Mesendoderm (in vitro differentiated cells): ENCODE results near the gene WASF3.

Experiments used
- DNase-seq: peaks from one replicate; pipeline ENCODE4 v3.0.0; 2013
- H2AK5ac ChIP-seq: 2 replicates; pipeline ENCODE4 v1.6.1; 2013; ENCODE audit warnings: low read length, inconsistent platforms
- H2BK120ac ChIP-seq: 2 replicates; pipeline ENCODE4 v1.6.1; 2013; ENCODE audit warnings: low read depth, mild to moderate bottlenecking, low read length, moderate library complexity, mixed read lengths
- H2BK15ac ChIP-seq: replicated peaks from 2 replicates; pipeline ENCODE4 v1.6.1; 2013; ENCODE audit warnings: low read depth, mild to moderate bottlenecking, moderate library complexity
- H2BK5ac ChIP-seq: 2 replicates; pipeline ENCODE4 v1.6.1; 2013; ENCODE audit warnings: low read length, inconsistent platforms
- H3K18ac ChIP-seq: 2 replicates; pipeline ENCODE4 v1.6.1; 2013; ENCODE audit warnings: mild to moderate bottlenecking, low read length, mixed read lengths
- H3K23ac ChIP-seq: one replicate; pipeline ENCODE4 v1.6.1; 2013; ENCODE audit warnings: low read length
- H3K27ac ChIP-seq: 2 replicates; pipeline ENCODE4 v1.5.1; 2013; ENCODE audit warnings: low read depth, mild to moderate bottlenecking, inconsistent platforms, low read length, moderate library complexity
- H3K27me3 ChIP-seq: 2 replicates; pipeline ENCODE4 v1.6.1; 2013; ENCODE audit warnings: low read length, control low read depth, mild to moderate bottlenecking, inconsistent platforms; ENCODE audit not compliant: insufficient read depth, poor library complexity
- H3K36me3 ChIP-seq: 2 replicates; pipeline ENCODE4 v1.6.1; 2013; ENCODE audit warnings: low read length, inconsistent platforms; ENCODE audit not compliant: control insufficient read depth, insufficient read depth
- H3K4ac ChIP-seq: one replicate; pipeline ENCODE4 v1.6.1; 2013; ENCODE audit warnings: low read depth, mild to moderate bottlenecking, low read length, moderate library complexity
- H3K4me1 ChIP-seq: 2 replicates; pipeline ENCODE4 v1.6.1; 2013; ENCODE audit warnings: low read depth, low read length, inconsistent platforms; ENCODE audit not compliant: control insufficient read depth
- H3K4me2 ChIP-seq: 2 replicates; pipeline ENCODE4 v1.6.1; 2013; ENCODE audit warnings: low read length
- H3K4me3 ChIP-seq: 2 replicates; pipeline ENCODE4 v1.5.1; 2013; ENCODE audit warnings: mild to moderate bottlenecking, low read length
- H3K56ac ChIP-seq: one replicate; pipeline ENCODE4 v1.6.1; 2013; ENCODE audit warnings: low read length
- H3K79me1 ChIP-seq: 2 replicates; pipeline ENCODE4 v1.6.1; 2013; ENCODE audit warnings: low read length, inconsistent platforms
- H3K79me2 ChIP-seq: 2 replicates; pipeline ENCODE4 v1.6.1; 2013; ENCODE audit warnings: mild to moderate bottlenecking, low read length; ENCODE audit not compliant: control insufficient read depth, insufficient read depth
- H3K9ac ChIP-seq: 2 replicates; pipeline ENCODE4 v1.6.1; 2013; ENCODE audit warnings: low read length, inconsistent platforms
- H4K5ac ChIP-seq: one replicate; pipeline ENCODE4 v1.6.1; 2013; ENCODE audit warnings: low read length
- H4K8ac ChIP-seq: one replicate; pipeline ENCODE4 v1.6.1; 2013; ENCODE audit warnings: low read depth, mild to moderate bottlenecking, control low read depth, low read length, moderate library complexity
- WGBS: extraction: QIAGEN DNeasy Blood & Tissue Kit; methylation state at CpG from one replicate; pipeline ENCODE4 v1.1.7; 2013; ENCODE audit warnings: low lambda C conversion rate, missing lambda C conversion rate; ENCODE audit not compliant: insufficient coverage; ENCODE audit errors: extremely low coverage; 5-methylcytosine and 5-hydroxymethylcytosine counted together

Gene WASF3

GRCh38 chr13:26664876-26665275, 107.4 kb downstream of the WASF3 start:
- Histone ChIP-seq H3K18ac (no peak overlapping the region), H3K36me3 (no peaks in the 10 kb centered on the region), H3K4ac (no peak overlapping the region), H3K79me2 (no peaks in the 10 kb centered on the region), H3K4me1 (no peaks in the 10 kb centered on the region), H2AK5ac (no peak overlapping the region), H3K9ac (no peak overlapping the region), H3K27ac (no peak overlapping the region), H3K4me2 (no peak overlapping the region), H3K56ac (no peak overlapping the region), H3K79me1 (no peaks in the 10 kb centered on the region), H3K23ac (no peak overlapping the region), H4K8ac (no peak overlapping the region), H2BK15ac (no peak overlapping the region), H2BK120ac (no peak overlapping the region), H2BK5ac (no peak overlapping the region), H4K5ac (no peak overlapping the region), H3K27me3 (peaks cover 3% of the 10 kb centered on the region), H3K4me3 (no peak overlapping the region)
- no peak for DNase-seq
- no CpG with 5 or more reads among the region's 3 CpGs for WGBS

GRCh38 chr13:26668357-26669146, 111.1 kb downstream of the WASF3 start:
- no peak overlapping the region for H3K4me3 ChIP-seq
- no peak overlapping the region for H3K18ac ChIP-seq
- H2AK5ac ChIP-seq, result no peak overlapping the region
- H3K79me1 ChIP-seq, result no peaks in the 10 kb centered on the region
- H3K4me2 ChIP-seq, result no peak overlapping the region
- H3K9ac ChIP-seq, result no peak overlapping the region
- H2BK120ac ChIP-seq, result no peak overlapping the region
- no peak for DNase-seq
- no peaks in the 10 kb centered on the region for H3K79me2 ChIP-seq
- H4K5ac ChIP-seq, result no peak overlapping the region
- H3K27me3 ChIP-seq, result peaks cover 3% of the 10 kb centered on the region
- H3K23ac ChIP-seq, result no peak overlapping the region
- no peaks in the 10 kb centered on the region for H3K4me1 ChIP-seq
- H3K4ac ChIP-seq, result no peak overlapping the region
- H3K56ac ChIP-seq, result no peak overlapping the region
- H3K27ac ChIP-seq, result no peak overlapping the region
- H2BK15ac ChIP-seq, result no peak overlapping the region
- no peak overlapping the region for H2BK5ac ChIP-seq
- H4K8ac ChIP-seq, result no peak overlapping the region
- WGBS, result no CpG with 5 or more reads among the region's 5 CpGs
- no peaks in the 10 kb centered on the region for H3K36me3 ChIP-seq

GRCh38 chr13:26673890-26674289, 116.4 kb downstream of the WASF3 start:
- H3K4ac ChIP-seq, result no peak overlapping the region
- H3K4me1 ChIP-seq, result no peaks in the 10 kb centered on the region
- H3K4me3 ChIP-seq, result no peak overlapping the region
- H4K5ac ChIP-seq, result no peak overlapping the region
- no peak overlapping the region for H3K23ac ChIP-seq
- H2BK120ac ChIP-seq, result no peak overlapping the region
- H2BK15ac ChIP-seq, result no peak overlapping the region
- H3K27ac ChIP-seq, result no peak overlapping the region
- DNase-seq, result no peak
- no peaks in the 10 kb centered on the region for H3K36me3 ChIP-seq
- H3K18ac ChIP-seq, result no peak overlapping the region
- H3K9ac ChIP-seq, result no peak overlapping the region
- H3K27me3 ChIP-seq, result no peaks in the 10 kb centered on the region
- no peak overlapping the region for H2BK5ac ChIP-seq
- H4K8ac ChIP-seq, result no peak overlapping the region
- H3K56ac ChIP-seq, result no peak overlapping the region
- no peak overlapping the region for H3K4me2 ChIP-seq
- H3K79me1 ChIP-seq, result no peaks in the 10 kb centered on the region
- no peak overlapping the region for H2AK5ac ChIP-seq
- no peaks in the 10 kb centered on the region for H3K79me2 ChIP-seq
- no CpG with 5 or more reads among the region's 5 CpGs for WGBS

- H3K4me2 ChIP-seq, result no peak overlapping the region
- H4K8ac ChIP-seq, result no peak overlapping the region
- no peak overlapping the region for H3K27ac ChIP-seq
- WGBS, result no CpG with 5 or more reads among the region's 4 CpGs
- no peak overlapping the region for H3K56ac ChIP-seq
- H3K18ac ChIP-seq, result no peak overlapping the region
- peaks cover 2% of the 10 kb centered on the region for H3K4me1 ChIP-seq
- H3K79me2 ChIP-seq, result no peaks in the 10 kb centered on the region
- no peak overlapping the region for H4K5ac ChIP-seq
- H2BK15ac ChIP-seq, result no peak overlapping the region
- H3K4me3 ChIP-seq, result no peak overlapping the region
- no peak overlapping the region for H2BK120ac ChIP-seq
- no peaks in the 10 kb centered on the region for H3K36me3 ChIP-seq
- no peak overlapping the region for H2BK5ac ChIP-seq
- no peak for DNase-seq
- H3K23ac ChIP-seq, result no peak overlapping the region
- H3K27me3 ChIP-seq, result no peaks in the 10 kb centered on the region
- H3K4ac ChIP-seq, result no peak overlapping the region
- H3K9ac ChIP-seq, result no peak overlapping the region
- H3K79me1 ChIP-seq, result no peaks in the 10 kb centered on the region
- H2AK5ac ChIP-seq, result no peak overlapping the region
These were observed 119.7 kb downstream of the WASF3 start for GRCh38 chr13:26677156-26677555.

GRCh38 chr13:26678330-26678729, 120.8 kb downstream of the WASF3 start:
- Histone ChIP-seq H3K23ac (no peak overlapping the region), H3K79me2 (no peaks in the 10 kb centered on the region), H2BK15ac (no peak overlapping the region), H3K9ac (no peak overlapping the region), H3K4me3 (no peak overlapping the region), H3K27ac (no peak overlapping the region), H3K4me1 (peaks cover 2% of the 10 kb centered on the region), H3K36me3 (no peaks in the 10 kb centered on the region), H2BK5ac (no peak overlapping the region), H3K4me2 (no peak overlapping the region), H4K5ac (no peak overlapping the region), H3K56ac (no peak overlapping the region), H4K8ac (no peak overlapping the region), H2AK5ac (no peak overlapping the region), H2BK120ac (no peak overlapping the region), H3K79me1 (no peaks in the 10 kb centered on the region), H3K4ac (no peak overlapping the region), H3K18ac (no peak overlapping the region), H3K27me3 (no peaks in the 10 kb centered on the region)
- WGBS, result no CpG with 5 or more reads among the region's 5 CpGs
- no peak for DNase-seq

- Histone ChIP-seq H4K8ac (no peak overlapping the region), H3K56ac (no peak overlapping the region), H3K23ac (no peak overlapping the region), H2BK15ac (no peak overlapping the region), H3K79me1 (no peaks in the 10 kb centered on the region), H3K4ac (no peak overlapping the region), H3K27ac (no peak overlapping the region), H3K79me2 (no peaks in the 10 kb centered on the region), H3K4me2 (no peak overlapping the region), H3K4me3 (no peak overlapping the region), H4K5ac (no peak overlapping the region), H3K4me1 (peaks cover 2% of the 10 kb centered on the region), H2AK5ac (no peak overlapping the region), H3K27me3 (no peaks in the 10 kb centered on the region), H3K18ac (no peak overlapping the region), H3K36me3 (no peaks in the 10 kb centered on the region), H3K9ac (no peak overlapping the region), H2BK5ac (no peak overlapping the region), H2BK120ac (no peak overlapping the region)
- no CpG with 5 or more reads among the region's 17 CpGs for WGBS
- DNase-seq, result peak; percentile 64
These were observed 121.3 kb downstream of the WASF3 start for GRCh38 chr13:26678796-26679195.
